Psoas muscle (tissue), 8 donors: ENCODE measurements around the gene PSMB10. TPM values are rescaled to one million over a fixed set of nuclear protein-coding genes. Genes with fewer than 3 reads are reported as not detected.
"Not testable (repeated sequence)": the region's sequence is repeated elsewhere in the genome, so short reads cannot be mapped to it uniquely, and the experiment has no call there.

ENCODE experiments used
- ATAC-seq, 4 donors: fragments of 200-7000 bp; cut with Tn5 transposase; one replicate each; pipeline ENCODE4 v1.9.1; 2020; ENCODE audit warnings: moderate library complexity in 3 of 4, mild to moderate bottlenecking in 2 of 4
- DNase-seq, 2 donors: peaks; one replicate each; pipeline ENCODE4 v3.0.0-alpha.2; 2020
- H3K27ac ChIP-seq: fragments of 200-600 bp; one replicate; pipeline ENCODE4 v1.8.0; 2022
- H3K27me3 ChIP-seq, 3 donors: fragments of 200-600 bp in 1 of 3; one replicate each; pipeline versions ENCODE4 v1.6.1 to v1.8.0; 2013 to 2022; ENCODE audit warnings: low read length in 2 of 3, mild to moderate bottlenecking in 2 of 3, moderate library complexity in 1 of 3; ENCODE audit not compliant: insufficient read depth in 3 of 3
- H3K36me3 ChIP-seq, 2 donors: fragments of 200-600 bp in 1 of 2; one replicate each; pipeline versions ENCODE4 v1.6.1 to v1.8.0; 2013 to 2022; ENCODE audit warnings: low read depth in 1 of 2, mild to moderate bottlenecking in 1 of 2, moderate library complexity in 1 of 2; ENCODE audit not compliant: insufficient read depth in 1 of 2
- H3K4me1 ChIP-seq: fragments of 200-600 bp; one replicate; pipeline ENCODE4 v1.8.0; 2022
- H3K4me3 ChIP-seq: fragments of 200-600 bp; one replicate; pipeline ENCODE4 v1.8.0; 2022; ENCODE audit warnings: mild to moderate bottlenecking
- H3K9me3 ChIP-seq: fragments of 200-600 bp; one replicate; pipeline ENCODE4 v1.8.0; 2022
- CTCF ChIP-seq: fragments of 200-600 bp; IDR thresholded peaks from one replicate; pipeline ENCODE4 v1.8.0; 2022; ENCODE audit warnings: antibody characterized with exemption
- WGBS, 3 donors: extraction: QIAGEN DNeasy Blood & Tissue Kit; methylation state at CpG; one replicate each; pipeline versions ENCODE4 v1.1.6 to v1.1.7; 2013; 5-methylcytosine and 5-hydroxymethylcytosine counted together
- intact Hi-C, 2 donors: fragments of 100-400 bp; cut with DNase I; formaldehyde crosslinking; loops; one replicate each; pipeline versions ENCODE4 v1.11.0 to v1.14.2; 2022
- polyA plus RNA-seq, 3 donors: library from polyadenylated mRNA; stranded (reverse); fragments of 200-250 nt; gene quantifications; one replicate each; pipeline ENCODE4 v1.2.3, GENCODE V29; 2013
- total RNA-seq, 4 donors: library from RNA; stranded (reverse); fragmentation: NEBNext Ultra II Directional in 2 of 4; extraction: Animal tissue kit (Norgen Biotek cat#: 25700) in 2 of 4; gene quantifications; one replicate each; pipeline versions ENCODE4 v1.2.1 to v1.2.4, GENCODE V29; 2021 to 2023
- donor health status: healthy with polysubstance abuse.
- donor health status: DM: no; HTN: no; CAD: no; lungs with moderate emphysema.
- donor health status: Bipolar disorder and iron deficiency.
- donor health status: healthy.
- donor health status: DM: yes; HTN: yes; CAD: no.
- donor health status: DM: no; HTN: no; CAD: no.
- donor health status: DM: no; HTN: no; CAD: no.
- donor health status: DM: yes; HTN: yes; CAD: no.

PSMB10 gene
- total and polyA plus RNA-seq, 7 donors: 27.6 to 98.6 (median 34.7) TPM

GRCh38 chr16:67939507-67940445 is 3.1 kb upstream of the PSMB10 start:
- TF ChIP-seq CTCF: no peak
- Histone ChIP-seq H3K4me3 (no peak overlapping the region), H3K27ac (peak overlapping the region; percentile 27), H3K27me3 (no peaks in the 10 kb centered on the region), H3K36me3 (peaks cover 0 to 55% of the 10 kb centered on the region in 2 donors), H3K4me1 (peaks cover 20% of the 10 kb centered on the region), H3K9me3 (no peaks in the 10 kb centered on the region)
- intact Hi-C loops: loop anchor here in 1 of 2 donors (10.0 kb wide), 1 partner anchor 415 kb away; the partner anchor contains the start of gene RIPOR1
- 60 to 76% (median 63%) methylated on average over 32 to 33 of the region's 33 CpGs for WGBS, 3 donors
- ATAC-seq: no peak
- peak; percentile 39 to 75 for DNase-seq

- WGBS, 3 donors: 90 to 91% (median 91%) methylated on average over 4 to 5 of the region's 5 CpGs
- H3K27me3 ChIP-seq, H3K4me3 ChIP-seq, DNase-seq, H3K9me3 ChIP-seq, ATAC-seq: not testable (repeated sequence)
- H3K4me1 ChIP-seq: peaks cover 24% of the 10 kb centered on the region
- H3K27ac ChIP-seq: peak overlapping the region; percentile 82
- intact Hi-C loops: loop anchor here in 1 of 2 donors (10.0 kb wide), 1 partner anchor 413 kb away; the partner anchor contains the start of gene RIPOR1
- peaks cover 0 to 40% of the 10 kb centered on the region in 2 donors for H3K36me3 ChIP-seq
These were observed 1.1 kb upstream of the PSMB10 start for GRCh38 chr16:67937713-67938112.

GRCh38 chr16:67936880-67937605 is 393 bp upstream of the PSMB10 start:
- intact Hi-C loops: loop anchor here in 1 of 2 donors (10.0 kb wide), 1 partner anchor 412 kb away; the partner anchor contains the start of gene RIPOR1
- peaks cover 24% of the 10 kb centered on the region for H3K4me1 ChIP-seq
- no peaks in the 10 kb centered on the region for H3K9me3 ChIP-seq
- peak in 2 of 4 donors; percentile 0 to 1 for ATAC-seq
- no peak for TF ChIP-seq CTCF
- 45 to 48% (median 46%) methylated on average over 6 of the region's 6 CpGs for WGBS, 3 donors
- no peak for DNase-seq
- H3K4me3 ChIP-seq: peak overlapping the region; percentile 81
- H3K27me3 ChIP-seq: no peaks in the 10 kb centered on the region
- peak overlapping the region; percentile 82 for H3K27ac ChIP-seq
- H3K36me3 ChIP-seq: peaks cover 0 to 33% of the 10 kb centered on the region in 2 donors

- intact Hi-C loops: loop anchor here in 1 of 2 donors (10.0 kb wide), 1 partner anchor 411 kb away; the partner anchor contains the start of gene RIPOR1
- Histone ChIP-seq H3K4me1 (peaks cover 24% of the 10 kb centered on the region), H3K4me3 (peak overlapping the region; percentile 81)
These were observed 1.1 kb downstream of the PSMB10 start for GRCh38 chr16:67935402-67936123.

More at GRCh38 chr16:67935402-67936123, 1.1 kb downstream of the PSMB10 start:
- no peak for TF ChIP-seq CTCF
- H3K36me3 ChIP-seq: peaks cover 0 to 23% of the 10 kb centered on the region in 2 donors
- ATAC-seq (peak; percentile 89 to 92 (median 92)), DNase-seq (peak; percentile 93 to 96)
- 2 to 3% (median 2%) methylated on average over 49 to 55 of the region's 55 CpGs for WGBS, 3 donors
- peak overlapping the region; percentile 82 for H3K27ac ChIP-seq
- H3K9me3 ChIP-seq: no peaks in the 10 kb centered on the region
- no peaks in the 10 kb centered on the region for H3K27me3 ChIP-seq
